Esophagus squamous epithelium (tissue), 5 donors: ENCODE data around the gene CHRM1. TPM values are rescaled to one million over a fixed set of nuclear protein-coding genes. Genes with fewer than 3 reads are reported as not detected.
"Not testable (repeated sequence)": the region's sequence is repeated elsewhere in the genome, so short reads cannot be mapped to it uniquely, and the experiment has no call there.

Experiments
- DNase-seq: peaks from one replicate; lab custom pipeline; 2025; lab: John Stamatoyannopoulos, UW
- H3K27ac ChIP-seq, 4 donors: fragments of 200-600 bp; sonication (generic); one replicate each; pipeline ENCODE4 v1.5.1; 2016 to 2019; ENCODE audit warnings: mild to moderate bottlenecking in 1 of 4
- H3K27me3 ChIP-seq, 4 donors: fragments of 200-600 bp; sonication (generic); 1 replicate in 3 of 4; 2 replicates in 1 of 4; pipeline versions ENCODE4 v1.5.1 to v1.6.0; 2017 to 2021; ENCODE audit warnings: antibody characterized with exemption in 1 of 4
- H3K36me3 ChIP-seq, 3 donors: fragments of 200-600 bp; sonication (generic); one replicate each; pipeline ENCODE4 v1.5.1; 2016 to 2019
- H3K4me1 ChIP-seq, 3 donors: fragments of 200-600 bp; sonication (generic); one replicate each; pipeline ENCODE4 v1.5.1; 2017 to 2019
- H3K4me3 ChIP-seq, 4 donors: fragments of 200-600 bp; sonication (generic); 1 replicate in 3 of 4; 2 replicates in 1 of 4; pipeline ENCODE4 v1.5.1; 2016 to 2019; ENCODE audit warnings: mild to moderate bottlenecking in 2 of 4, moderate library complexity in 1 of 4
- H3K9me3 ChIP-seq, 3 donors: fragments of 200-600 bp; sonication (generic); one replicate each; pipeline ENCODE4 v1.5.1; 2016 to 2019
- CTCF ChIP-seq, 6 experiments: fragments of 450-650 bp in 4 of 6; fragments of 200-600 bp in 2 of 6; sonication (generic) in 2 of 6; IDR thresholded peaks; one replicate each; pipeline ENCODE4 v1.5.1; 2016 to 2019; ENCODE audit warnings: antibody characterized with exemption in 6 of 6, mild to moderate bottlenecking in 4 of 6, moderate library complexity in 4 of 6
- POLR2A ChIP-seq, 4 donors: fragments of 450-650 bp; IDR thresholded peaks; one replicate each; pipeline ENCODE4 v1.6.1; 2017; ENCODE audit warnings: antibody characterized with exemption in 4 of 4, mild to moderate bottlenecking in 4 of 4, moderate library complexity in 3 of 4
- WGBS, 2 donors: methylation state at CpG; one replicate each; pipeline ENCODE4 v1.1.5; 2018; 5-methylcytosine and 5-hydroxymethylcytosine counted together
- intact Hi-C: fragments of 100-400 bp; cut with DNase I; formaldehyde crosslinking; loops from one replicate; pipeline ENCODE4 v1.15.0; 2022
- total RNA-seq, 4 donors: library from RNA; depleted of rRNA; stranded (reverse); fragments of >200 nt; gene quantifications; one replicate each; pipeline ENCODE4 v1.1.0, GENCODE V29; 2016
- donor health status: DM: yes; HTN: yes; CAD: no.

Gene CHRM1
- total RNA-seq, 4 donors from 2014 or later: 0.30 to 0.73 TPM; not detected in 2

DNA sequence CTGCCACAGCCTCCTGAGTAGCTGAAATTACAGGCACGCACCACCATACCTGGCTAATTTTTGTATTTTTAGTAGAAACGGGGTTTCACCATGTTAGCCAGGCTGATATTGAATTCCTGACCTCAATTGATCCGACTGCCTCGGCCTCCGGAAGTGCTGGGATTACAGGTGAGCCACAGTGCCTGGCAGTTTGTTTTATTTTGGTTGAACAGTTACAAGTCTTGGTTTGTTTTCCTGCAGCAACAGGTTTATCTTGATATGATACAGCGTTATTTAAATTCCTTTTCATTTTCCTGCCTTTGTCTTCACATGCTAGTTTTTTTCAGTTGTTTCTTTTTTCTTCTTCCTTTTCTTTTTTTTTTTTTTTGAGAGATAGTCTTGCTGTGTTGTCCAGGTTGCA, 44.5 kb downstream of the CHRM1 start:
- Histone ChIP-seq H3K27me3 (no peaks in the 10 kb centered on the region), H3K27ac (peak overlapping the region in 2 of 4 donors; percentile 17 to 34), H3K4me3 (no peak overlapping the region), H3K4me1 (peaks cover 16 to 45% (median 18%) of the 10 kb centered on the region in 3 donors), H3K36me3 (peaks cover 0 to 18% (median 0%) of the 10 kb centered on the region in 3 donors), H3K9me3 (no peaks in the 10 kb centered on the region)
- no peak for DNase-seq
- 52 to 56% methylated on average over 6 of the region's 6 CpGs for WGBS, 2 donors
- no peak for TF ChIP-seq CTCF (IDR thresholded peaks at IDR 0.05)
- no peak for TF ChIP-seq POLR2A (IDR thresholded peaks at IDR 0.05)
- intact Hi-C loops: no loop called here

DNA sequence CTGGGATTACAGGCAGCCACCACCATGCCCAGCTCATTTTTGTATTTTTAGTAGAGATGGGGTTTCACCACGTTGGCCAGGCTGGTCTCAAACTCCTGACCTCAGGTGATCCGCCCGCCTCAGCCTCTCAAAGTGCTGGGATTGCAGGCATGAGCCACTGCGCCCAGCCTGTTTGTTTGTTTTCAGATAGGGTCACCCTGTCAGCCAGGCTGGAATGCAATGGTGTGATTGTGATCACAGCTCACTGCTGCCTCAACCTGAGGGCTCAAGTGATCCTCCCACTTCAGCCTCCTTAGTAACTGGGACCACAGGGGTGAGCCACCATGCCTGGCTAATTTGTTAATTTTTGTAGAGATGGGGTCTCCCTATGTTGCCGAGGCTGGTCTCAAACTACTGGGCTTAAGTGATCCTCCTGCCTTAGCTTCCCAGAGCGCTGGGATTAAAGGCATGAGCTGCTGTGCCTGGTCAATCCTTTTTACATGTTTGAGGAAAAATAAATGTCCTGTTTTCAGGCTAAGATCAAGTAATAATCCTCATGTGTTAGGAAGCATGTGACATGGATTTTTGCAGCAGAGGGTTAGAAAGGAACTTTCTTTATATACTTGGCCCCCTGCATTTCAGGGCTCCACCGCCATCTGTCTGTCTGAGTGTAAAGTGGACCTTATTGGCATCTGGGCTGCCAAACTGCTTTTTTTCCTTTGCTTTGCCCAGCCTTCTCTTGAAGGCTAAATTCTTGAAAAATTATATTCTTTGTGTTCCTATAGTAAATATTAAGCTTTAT, 45.3 kb downstream of the CHRM1 start:
- no peak for DNase-seq
- H3K4me1 ChIP-seq: peaks cover 16 to 45% (median 18%) of the 10 kb centered on the region in 3 donors
- no peak overlapping the region for H3K4me3 ChIP-seq
- TF ChIP-seq CTCF (IDR thresholded peaks at IDR 0.05) (no peak), POLR2A (IDR thresholded peaks at IDR 0.05) (no peak)
- peaks cover 0 to 18% (median 0%) of the 10 kb centered on the region in 3 donors for H3K36me3 ChIP-seq
- H3K27ac ChIP-seq: no peak overlapping the region
- intact Hi-C loops: no loop called here
- WGBS, 2 donors: 64 to 78% methylated on average over 2 to 3 of the region's 7 CpGs
- H3K27me3 ChIP-seq: no peaks in the 10 kb centered on the region
- H3K9me3 ChIP-seq: no peaks in the 10 kb centered on the region

DNA sequence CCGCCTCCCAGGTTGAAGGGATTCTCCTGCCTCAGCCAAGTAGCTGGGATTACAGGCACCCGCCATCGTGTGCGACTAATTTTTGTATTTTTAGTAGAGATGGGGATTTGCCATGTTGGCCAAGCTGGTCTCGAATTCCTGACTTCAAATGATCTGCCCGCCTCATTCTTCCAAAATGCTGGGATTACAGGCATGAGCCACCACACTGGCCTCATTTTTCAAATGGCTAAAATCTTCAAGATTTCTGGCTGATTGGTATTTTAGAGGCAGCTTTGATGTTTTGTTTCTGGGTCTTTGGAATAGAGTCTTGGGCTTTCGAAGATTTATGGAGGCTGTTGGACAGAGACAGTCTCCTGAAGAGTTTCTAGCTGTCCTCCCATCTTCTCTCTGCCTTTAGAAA, 46.3 kb downstream of the CHRM1 start:
- no peaks in the 10 kb centered on the region for H3K27me3 ChIP-seq
- H3K4me3 ChIP-seq: no peak overlapping the region
- no peaks in the 10 kb centered on the region for H3K9me3 ChIP-seq
- H3K27ac ChIP-seq: no peak overlapping the region
- no peak for DNase-seq
- intact Hi-C loops: no loop called here
- peaks cover 10 to 38% (median 12%) of the 10 kb centered on the region in 3 donors for H3K4me1 ChIP-seq
- no peak for TF ChIP-seq CTCF (IDR thresholded peaks at IDR 0.05)
- no peak for TF ChIP-seq POLR2A (IDR thresholded peaks at IDR 0.05)
- WGBS, 2 donors: 96% methylated on average over 3 to 6 of the region's 7 CpGs
- H3K36me3 ChIP-seq: peaks cover 0 to 18% (median 0%) of the 10 kb centered on the region in 3 donors

GRCh38 chr11:62865635-62866034, 55.5 kb downstream of the CHRM1 start:
- no peaks in the 10 kb centered on the region for H3K27me3 ChIP-seq
- whole genome bisulfite sequencing, 2 donors: 79 to 87% methylated on average over 6 of the region's 6 CpGs
- DNase-seq: no peak
- no peaks in the 10 kb centered on the region for H3K9me3 ChIP-seq
- no peak overlapping the region for H3K4me3 ChIP-seq
- intact Hi-C loops: loop anchor here (10.0 kb wide), 1 partner anchor 141 kb away; the partner anchor contains the start of genes HNRNPUL2 and TTC9C
- peaks cover 0 to 27% (median 8%) of the 10 kb centered on the region in 3 donors for H3K4me1 ChIP-seq
- H3K27ac ChIP-seq: no peak overlapping the region
- H3K36me3 ChIP-seq: no peaks in the 10 kb centered on the region
- TF ChIP-seq POLR2A (IDR thresholded peaks at IDR 0.05): no peak
- TF ChIP-seq CTCF (IDR thresholded peaks at IDR 0.05): no peak

DNA sequence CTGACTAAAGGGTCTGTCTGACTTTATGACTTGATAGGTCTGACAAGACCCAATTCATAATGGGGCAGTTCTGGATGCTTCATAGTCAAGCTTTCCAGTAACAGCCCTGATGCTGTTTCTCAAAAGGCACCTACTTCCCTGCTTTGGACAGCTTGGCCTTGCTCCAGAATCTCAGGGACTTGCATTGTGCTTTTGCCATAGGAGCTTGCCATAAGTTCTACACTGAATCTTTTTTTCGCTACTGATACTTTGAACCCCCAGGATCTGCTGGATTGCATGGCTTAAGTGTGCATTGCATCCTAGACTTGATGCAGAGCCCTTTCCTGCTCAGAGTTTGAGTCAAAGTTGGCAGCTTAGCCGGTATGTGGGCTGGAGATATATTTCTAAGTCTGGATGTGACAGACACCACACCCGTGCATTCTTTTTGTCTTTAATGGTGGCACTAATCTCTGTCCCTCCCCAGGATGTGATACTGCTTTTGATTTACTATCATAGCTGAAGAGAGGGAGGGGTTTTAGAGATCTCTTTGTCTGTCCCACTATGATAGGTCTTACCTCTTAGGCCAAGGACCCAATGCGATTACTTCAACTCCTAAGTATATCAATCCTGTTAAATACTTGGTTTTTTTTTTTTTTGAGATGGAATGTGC, 57.4 kb downstream of the CHRM1 start:
- 60 to 65% methylated on average over 4 of the region's 4 CpGs for WGBS, 2 donors
- Histone ChIP-seq H3K27me3 (no peaks in the 10 kb centered on the region), H3K4me1 (peaks cover 4 to 44% (median 19%) of the 10 kb centered on the region in 3 donors), H3K27ac (no peak overlapping the region), H3K4me3 (no peak overlapping the region), H3K9me3 (no peaks in the 10 kb centered on the region), H3K36me3 (no peaks in the 10 kb centered on the region)
- TF ChIP-seq POLR2A (IDR thresholded peaks at IDR 0.05) (no peak), CTCF (IDR thresholded peaks at IDR 0.05) (no peak)
- no peak for DNase-seq
- intact Hi-C loops: loop anchor here (5.0 to 10.0 kb wide), 2 partner anchors 72 to 139 kb away; partner anchors contain the start of genes HNRNPUL2, TMEM223 and TTC9C

GRCh38 chr11:62861564-62862192, 59.5 kb downstream of the CHRM1 start:
- H3K27ac ChIP-seq, DNase-seq, H3K9me3 ChIP-seq, H3K4me3 ChIP-seq, H3K36me3 ChIP-seq, H3K27me3 ChIP-seq: not testable (repeated sequence)
- peaks cover 10 to 66% (median 28%) of the 10 kb centered on the region in 3 donors for H3K4me1 ChIP-seq
- 77 to 91% methylated on average over 13 to 16 of the region's 16 CpGs for WGBS, 2 donors
- intact Hi-C loops: loop anchor here (5.0 to 10.0 kb wide), 2 partner anchors 69 to 137 kb away; partner anchors contain the start of genes HNRNPUL2, TMEM223 and TTC9C
